G401.6 (cell line): ENCODE data around the gene ACSBG1.

Source experiments
- FAIRE-seq: peaks from 2 replicates; lab custom pipeline; 2012; peaks lifted over from hg19 to GRCh38; lab: Jason Lieb, UNC

The ACSBG1 gene

DNA sequence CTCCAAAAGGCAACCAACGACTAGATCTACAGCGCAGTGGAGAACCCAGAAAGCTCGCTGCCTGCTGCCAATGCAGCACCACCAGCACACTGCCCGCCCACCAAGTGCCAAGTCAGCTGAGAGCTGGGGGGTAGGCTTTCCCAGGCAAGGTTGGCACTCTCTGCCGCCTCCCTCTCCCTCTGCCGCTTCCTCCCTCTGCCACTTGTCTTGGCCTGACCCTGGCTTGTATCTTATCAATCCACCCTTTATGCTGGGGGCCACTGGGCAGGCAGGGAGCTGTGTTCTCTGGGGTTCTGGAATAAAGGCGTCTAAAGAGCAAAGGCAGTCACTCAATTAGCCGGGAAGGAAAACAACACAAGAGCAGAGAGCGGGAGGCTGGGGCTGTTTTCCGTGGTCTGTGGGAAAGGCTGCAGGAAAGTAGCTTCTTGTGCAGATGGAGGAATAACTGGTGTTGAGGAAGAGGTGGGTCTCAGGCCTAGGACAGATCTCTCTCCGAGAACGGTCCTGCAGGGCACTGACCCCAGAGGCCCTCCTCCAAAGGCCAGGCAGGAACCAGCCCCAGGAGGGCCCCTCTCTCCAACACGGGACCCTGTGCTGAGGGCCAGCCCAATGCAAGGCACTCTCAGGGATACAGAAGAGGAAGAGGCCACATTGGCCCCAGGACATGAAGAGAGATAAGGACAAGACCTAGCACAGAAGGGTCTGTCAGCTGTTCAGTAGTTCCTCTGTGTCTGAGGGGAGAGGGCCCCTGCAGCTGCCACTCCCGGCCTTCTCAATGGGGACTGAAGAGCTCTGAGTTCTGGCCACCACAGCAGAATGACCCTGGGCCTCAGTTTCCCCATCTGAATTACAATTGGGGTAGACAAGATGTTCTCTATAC, 30.8 kb downstream of the ACSBG1 start:
- no peak for FAIRE-seq

DNA sequence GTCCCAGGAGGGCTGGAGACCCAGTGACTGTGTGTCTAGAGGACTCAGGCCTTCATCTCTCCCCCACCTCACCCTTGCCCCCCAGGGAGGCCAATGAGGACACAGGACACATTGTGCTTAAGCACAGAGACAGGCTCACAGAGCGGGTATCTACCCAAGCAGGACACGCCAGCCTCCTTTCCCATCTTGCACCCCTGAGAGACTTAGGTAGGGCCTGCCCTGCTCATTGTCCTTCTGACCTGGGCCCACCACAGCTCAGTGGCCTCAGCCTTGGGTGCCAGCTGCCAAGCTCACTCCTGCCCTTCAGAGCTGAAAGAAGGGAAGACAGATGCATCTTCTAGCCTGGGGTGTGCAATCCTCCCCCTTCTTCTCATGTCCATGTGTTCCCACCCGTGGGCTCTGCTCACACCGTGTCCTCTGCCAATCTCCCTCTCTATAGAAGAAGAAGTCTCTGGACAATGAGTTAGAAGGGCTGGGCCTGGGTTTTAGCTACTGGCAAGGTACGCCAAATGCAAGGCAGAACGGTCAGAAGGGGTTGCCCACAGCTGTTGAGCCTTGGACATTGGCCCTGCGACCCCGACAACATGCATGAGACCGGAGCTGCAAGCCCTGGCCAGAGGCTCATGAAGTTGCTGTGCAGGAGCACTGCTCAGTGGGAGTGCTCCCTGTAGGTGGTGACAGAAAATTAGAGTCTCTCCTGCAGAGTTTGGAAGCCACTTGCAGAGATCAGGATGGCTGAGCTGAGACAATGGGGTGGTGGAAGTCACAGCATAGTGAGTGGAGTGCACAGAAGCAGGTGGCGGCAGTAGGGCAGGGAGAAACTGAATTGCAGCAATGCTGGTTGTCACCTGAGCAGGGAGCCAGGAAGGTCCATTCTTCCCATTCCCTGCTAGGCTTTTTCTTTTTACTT, 32.8 kb downstream of the ACSBG1 start:
- no peak for FAIRE-seq

DNA sequence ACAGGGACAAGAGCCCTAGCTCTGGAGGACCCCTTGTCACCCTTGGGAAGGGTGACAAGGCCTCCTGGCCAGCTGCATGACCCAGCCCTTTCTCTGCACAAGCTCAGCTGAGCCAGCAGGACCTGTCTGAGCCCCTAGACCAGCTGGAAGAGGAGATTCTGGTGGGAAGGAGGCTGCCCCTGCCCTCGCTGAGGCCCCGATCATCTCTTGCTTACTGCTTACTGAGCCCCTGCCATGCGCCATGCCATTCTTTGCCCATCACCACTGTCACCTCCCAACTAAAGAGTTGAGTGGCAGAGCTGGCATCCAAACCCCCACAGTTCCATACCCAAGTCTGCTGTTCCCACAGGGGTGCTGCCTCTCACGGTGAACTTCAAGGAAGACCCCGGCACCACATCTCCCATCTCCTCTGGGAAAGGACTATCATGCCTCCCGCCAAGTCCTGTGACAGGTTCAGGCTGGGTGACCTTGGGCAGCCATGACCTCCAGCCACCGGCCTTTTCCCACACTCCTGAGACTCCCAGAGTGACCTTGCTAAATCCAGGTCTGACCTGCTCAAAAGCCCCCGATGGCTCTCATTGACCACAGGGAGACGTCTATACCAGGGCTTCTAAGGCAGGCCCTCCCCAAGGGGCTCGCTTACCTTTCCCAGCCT, 34.0 kb downstream of the ACSBG1 start:
- no peak for FAIRE-seq

DNA sequence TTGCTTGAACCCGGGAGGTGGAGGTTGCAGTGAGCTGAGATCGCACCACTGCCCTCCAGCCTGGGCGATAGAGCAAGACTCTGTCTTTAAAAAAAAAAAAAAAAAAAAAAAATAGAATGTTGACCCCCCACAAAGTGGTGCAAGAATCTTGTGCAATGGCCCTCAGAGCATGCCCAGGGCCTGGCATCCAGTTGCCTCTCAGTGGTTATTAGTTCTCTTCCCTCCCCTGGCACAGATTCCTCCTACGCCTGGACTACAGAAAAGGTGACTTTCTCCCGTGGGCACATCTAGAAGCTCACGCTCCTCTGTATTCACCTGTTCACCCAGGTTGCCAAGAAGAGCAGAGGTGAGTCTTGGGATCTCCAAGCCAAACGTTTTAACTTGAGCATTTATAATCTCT, 36.7 kb downstream of the ACSBG1 start:
- FAIRE-seq, result no peak

DNA sequence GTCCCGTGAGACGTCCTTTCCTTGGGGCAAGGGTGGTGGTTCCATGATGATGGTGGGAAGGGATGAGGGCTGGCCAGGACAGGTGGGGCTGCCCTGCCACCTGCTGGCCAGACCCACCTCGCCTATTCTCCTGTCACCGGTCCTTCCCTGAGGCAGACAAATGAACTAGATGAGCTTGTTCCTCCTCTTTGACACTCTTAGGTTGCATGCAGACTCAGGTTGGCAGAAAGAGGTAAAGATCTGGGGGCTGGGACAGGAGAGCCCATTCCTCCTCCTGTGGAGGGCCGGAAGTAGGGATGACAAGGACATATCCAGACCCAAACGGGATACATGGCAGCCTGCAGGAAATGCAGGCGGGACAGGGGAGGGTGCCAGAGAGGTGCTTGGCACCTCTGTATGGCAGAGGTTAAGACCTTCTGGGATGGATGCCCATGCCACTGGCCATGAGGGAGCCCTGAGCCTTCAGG, 38.6 kb downstream of the ACSBG1 start:
- FAIRE-seq, result no peak

DNA sequence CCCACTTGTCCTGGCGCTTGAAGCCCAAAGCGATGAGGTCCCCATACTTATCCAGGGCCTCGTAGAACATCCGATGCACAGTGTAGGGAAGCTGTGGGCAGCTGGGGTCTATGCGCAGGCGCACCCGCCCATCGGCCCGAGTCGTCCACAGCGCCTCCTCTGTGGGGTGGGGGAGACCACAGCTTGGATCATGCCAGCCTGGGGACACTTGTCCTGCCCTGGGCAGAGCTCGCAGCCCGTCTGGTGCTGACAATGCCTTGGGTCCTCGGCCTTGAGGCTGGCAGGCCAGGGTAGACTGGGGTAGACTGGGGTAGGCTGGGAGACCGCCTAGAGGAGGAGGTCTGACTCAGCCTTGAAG, 39.8 kb downstream of the ACSBG1 start:
- FAIRE-seq, result no peak

DNA sequence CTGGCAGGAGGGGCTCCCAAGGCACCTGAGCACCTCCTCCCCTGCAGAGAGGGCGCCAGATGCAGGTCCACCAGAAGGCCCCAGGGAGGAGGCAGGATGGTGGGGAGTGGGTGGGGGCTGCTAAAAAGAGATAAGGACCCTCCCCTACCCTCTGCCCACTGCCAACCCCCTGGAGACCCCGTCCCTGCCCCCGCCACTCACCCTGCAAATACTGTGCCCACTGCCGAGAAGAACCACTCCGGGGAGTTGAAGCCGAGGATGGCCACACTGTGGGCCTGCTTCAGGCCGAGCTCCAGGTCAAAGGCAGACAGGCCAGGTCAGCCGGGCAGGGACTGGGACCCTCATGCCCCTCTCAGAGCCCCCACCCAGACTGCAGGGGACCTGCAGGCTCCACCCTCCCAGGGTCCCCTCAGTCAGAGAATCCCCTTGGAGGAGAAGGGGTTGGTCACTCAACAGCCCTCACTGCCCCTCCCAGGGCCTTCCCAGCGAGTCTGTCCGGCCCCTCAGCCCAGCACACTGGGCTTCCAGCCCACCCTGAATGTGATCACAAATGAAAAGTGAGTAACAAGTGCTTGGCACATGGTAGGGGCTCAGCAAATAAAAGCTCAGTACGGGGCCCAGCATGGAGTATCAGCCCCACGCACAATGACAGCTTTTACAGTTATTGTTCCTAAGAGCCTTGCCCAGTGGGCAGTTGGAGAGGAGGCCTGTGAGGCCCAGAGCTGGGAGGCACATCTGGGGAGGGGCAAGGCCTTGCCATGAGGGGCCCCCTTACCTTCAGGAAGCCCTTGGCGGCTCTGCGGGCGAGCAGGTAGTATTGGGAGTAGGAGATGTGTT, 40.4 kb downstream of the ACSBG1 start:
- FAIRE-seq, result no peak

DNA sequence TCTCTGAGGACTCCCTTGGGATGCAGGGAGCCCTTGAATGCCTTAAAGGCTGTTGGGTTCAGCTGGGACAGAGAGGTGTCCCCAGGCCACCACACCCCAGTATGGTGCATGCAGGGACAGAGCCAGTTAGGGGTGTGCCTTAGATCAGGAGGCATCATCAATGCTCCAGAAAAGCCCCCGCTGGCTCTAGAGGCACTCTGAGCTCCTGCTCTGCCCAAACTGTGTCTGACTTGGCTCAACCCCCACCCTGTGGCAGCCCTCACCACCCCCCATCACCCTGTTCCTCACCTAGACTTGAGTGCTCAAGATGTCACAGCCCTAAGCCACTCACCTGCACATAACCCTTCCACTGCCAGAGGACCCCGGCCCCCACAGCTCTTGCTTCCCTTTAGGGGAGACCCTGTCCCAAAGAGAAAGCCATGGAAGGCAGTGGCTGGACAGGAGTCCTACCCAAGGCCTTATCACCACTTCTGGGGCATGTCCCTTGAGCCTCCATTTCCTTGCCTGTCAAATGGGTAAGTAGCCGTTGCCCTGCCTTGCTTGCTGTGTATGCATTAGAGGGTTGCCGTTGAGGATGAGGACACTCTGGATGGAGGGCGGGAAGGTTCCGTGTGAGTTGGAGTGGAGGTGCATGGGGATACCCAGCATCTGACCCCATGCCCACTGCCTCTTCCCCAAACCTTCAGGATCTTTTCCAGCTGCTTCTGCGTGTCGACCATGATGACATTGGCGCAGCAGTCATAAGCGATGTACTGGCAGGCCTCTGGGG, 41.4 kb downstream of the ACSBG1 start:
- no peak for FAIRE-seq

DNA sequence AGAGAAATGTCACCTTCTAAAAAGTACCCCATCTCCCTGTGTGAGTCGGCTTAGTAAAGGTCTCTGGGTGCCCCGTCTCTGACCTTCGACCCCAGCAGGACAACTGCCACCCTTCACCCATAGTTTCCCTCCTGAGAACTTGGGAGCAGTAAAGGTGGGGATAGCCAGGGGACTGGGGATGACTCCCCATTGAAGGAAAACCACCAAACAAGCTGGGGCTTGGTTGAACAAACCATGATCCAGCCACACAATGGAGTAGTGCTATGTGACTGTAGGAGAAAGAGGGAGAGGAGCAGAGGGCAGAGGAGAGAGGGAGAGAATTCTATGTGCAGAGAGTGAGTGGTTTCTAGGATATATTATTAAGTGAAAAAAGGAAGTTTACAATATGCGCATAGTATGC, 51.5 kb downstream of the ACSBG1 start:
- no peak for FAIRE-seq

DNA sequence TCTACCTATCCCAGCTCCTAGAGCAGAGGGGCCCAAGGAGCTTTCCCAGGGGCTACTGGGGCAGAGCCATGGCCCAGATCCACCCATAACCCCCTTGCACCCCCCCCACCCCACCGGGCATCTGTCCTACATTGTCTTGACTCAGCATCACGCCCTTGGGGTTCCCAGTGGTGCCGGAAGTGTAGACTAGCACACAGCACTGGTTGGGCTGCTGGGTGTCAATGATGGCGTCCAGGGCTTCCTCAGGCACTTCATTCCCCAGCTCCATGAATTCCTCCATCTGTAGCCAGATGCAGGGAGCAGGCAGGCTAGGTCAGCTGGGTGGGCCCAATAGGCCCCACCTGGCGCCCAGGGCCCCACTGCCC, 52.0 kb downstream of the ACSBG1 start:
- no peak for FAIRE-seq

DNA sequence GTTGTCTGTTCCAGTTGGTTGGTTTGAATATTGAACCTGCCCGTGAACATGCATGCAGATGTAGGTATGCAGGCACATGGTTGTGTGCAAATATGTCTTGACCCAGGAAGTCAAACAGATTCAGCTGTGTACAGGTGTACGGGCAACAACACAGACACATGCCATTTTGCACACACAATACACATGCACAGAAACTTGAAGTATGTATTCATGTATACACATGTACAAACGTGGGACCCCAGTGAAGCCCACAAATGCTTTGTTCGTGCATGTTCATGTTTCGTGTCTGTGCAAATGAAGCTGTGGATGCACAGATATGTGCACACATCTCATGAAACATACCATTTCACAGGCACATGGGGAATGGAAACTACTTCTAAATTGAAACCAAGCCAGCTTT, 54.5 kb downstream of the ACSBG1 start:
- FAIRE-seq, result no peak

DNA sequence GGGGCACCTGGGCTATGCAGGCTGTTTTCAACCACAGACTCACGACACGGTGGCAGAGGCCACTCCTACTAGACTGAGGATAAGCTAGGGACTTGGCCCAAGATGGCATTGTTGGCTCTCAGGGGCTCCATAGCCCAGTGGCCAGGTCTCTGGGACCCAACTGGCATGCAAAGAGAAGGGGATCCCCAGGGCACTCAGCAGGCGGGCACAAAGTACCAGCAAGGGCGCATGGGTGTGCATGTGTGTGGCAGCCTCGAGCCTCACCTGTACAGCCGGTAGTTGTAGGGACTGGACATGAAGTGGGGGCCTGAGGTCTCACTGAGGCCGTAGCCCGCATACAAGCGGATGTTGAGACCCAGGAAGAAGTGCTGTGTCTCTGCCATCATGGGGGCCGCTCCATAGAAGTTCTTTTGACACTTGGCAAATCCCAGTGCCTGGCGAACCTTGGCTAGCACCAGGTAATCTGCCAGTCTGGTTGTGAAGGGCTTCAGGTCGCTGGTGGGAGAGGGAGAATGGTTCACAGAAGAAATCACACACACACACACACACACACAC, 55.0 kb downstream of the ACSBG1 start:
- FAIRE-seq, result no peak

DNA sequence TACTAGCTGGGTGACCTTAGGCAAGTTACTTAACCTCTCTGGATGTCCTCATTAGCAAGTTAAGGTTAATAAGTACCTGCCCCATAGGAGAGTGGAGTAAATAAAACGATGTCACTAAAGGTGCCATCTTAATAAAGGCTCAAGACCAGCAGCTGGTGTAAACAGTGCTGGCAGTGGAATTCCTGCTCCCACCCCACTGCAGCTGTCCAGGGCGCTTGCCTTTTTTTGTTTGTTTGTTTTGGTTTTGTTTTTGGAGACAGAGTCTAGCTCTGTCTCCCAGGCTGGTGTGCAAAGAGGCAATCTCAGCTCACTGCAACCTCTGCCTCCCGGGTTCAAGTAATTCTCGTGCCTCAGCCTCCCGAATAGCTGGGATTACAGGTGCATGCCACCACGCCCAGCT, 56.3 kb downstream of the ACSBG1 start:
- no peak for FAIRE-seq

DNA sequence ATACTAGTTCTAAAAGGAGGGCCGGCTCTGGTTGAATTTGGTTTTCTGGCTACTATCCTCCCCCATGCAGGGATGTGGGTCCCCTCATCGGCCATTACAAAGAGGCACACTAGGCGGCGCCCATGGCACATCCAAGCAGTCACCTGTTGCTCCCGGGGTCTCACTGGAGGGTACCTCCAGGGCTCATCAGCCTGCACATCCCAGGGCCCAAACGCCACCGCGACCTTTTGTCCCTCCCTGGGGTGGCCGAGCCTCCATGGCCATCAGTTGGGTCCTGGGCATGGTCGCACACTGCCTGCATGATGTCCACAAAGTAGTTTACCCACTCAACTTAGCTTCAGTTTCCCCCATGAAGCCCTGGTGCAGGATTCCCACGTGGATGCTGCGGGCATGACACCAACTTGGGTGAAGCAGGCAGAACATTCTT, 56.9 kb downstream of the ACSBG1 start:
- no peak for FAIRE-seq

DNA sequence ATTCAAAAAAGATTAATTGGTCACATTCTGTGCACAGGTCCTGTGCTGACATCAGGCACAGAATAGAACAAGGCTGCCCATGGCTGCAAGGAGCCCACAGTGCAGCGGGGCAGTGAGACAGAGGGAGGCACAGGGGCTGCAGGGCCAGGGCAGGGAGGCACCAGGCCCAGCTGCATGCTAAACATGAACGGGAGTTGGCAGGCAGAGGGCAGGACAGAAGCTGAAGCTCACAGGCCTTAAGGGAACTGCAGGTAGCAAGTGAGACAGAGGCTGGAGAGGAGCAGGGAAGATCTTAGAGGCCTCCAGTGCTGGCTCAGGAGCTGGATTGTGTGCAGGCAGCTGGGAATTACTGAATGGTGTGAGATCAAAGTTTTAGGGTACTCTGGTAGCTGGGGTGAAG, 59.0 kb downstream of the ACSBG1 start:
- FAIRE-seq, result no peak

DNA sequence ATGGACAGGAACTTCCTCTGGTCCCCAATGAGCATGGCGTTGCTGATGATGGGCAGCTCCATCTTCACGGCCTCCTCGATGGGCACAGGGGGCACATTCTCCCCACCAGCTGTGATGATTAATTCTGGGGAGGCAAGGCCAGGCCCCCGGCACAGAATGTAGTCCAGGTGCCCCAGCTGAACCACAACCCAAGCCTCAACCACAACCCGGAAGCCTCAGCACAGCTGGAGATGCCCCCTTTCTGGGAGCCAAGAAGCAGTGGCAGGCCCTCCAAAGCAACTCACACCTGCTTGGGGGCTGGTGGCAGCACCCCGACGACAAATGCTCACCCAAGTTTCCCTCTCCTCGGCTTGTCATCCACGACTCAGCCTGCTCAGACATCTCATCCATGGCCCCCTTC, 60.0 kb downstream of the ACSBG1 start:
- no peak for FAIRE-seq

DNA sequence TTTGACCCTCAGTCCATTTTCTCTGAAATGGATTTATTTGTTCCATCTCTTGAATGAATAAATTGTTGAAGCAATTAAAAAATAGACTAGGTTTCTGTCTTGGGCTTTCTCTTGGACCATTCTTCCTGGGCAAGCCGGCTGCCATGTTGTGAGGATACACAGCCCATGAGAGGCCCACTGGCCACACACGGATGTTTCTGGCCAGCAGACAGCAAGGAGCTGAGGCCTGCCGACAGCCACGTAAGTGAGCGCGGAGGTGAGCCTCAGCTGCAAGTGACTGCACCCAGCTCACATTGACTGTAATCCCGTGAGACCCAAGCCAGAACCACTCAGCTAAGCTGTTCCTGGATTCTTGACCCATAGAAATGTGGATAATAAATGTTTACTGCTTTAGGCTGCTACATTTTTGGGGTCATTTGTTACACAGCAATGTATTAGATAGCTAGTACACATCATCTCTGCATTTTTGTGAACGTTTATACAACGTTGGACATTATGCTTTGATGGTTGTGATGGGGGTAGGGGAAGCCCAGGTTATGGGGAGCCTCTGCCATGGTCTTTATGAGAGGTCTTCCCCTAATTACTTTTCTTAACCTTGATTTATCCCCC, 62.4 kb downstream of the ACSBG1 start:
- FAIRE-seq, result no peak

DNA sequence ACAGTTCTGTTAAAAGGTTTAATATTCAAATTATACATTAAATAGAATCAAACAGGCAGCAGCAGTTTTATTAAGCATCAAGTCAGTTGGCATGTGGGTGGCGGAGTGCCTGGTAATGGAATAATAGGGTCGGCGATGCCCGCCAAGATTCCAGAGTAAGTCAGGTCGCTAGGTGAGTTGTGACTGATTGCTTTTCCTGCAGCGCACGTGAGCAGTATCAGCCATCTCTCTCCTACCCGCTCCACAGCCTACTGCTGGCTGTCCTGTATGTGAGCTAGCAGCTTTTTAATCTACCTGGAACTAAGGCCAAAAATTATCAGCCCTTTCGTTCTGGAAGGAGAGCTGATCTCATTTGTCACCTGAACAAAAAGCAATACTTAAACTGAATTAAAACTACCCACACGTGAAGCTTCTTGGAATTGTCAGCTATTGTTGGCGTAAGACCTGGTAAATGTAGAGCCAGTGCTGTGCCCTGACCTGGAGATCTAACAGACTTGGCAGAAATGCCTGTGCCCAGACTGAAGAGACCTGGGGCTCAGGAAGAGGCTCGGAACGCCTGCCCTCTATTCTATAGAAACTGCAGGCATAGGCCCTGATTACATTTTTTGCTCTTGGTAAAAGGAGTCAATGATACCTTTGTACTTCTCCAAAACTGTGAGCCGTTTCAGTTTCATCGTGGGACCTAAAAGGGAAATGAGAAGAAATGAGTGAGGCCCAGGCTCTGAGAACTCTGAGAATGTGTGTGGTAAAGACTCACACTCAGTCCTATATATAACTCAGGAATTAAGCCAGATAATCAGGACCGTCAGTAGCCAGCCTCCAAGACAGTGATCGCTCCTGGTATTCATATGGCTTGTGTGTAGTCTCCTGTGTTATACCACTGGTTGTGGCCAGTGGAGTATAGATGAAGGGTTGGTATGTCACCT, 63.3 kb downstream of the ACSBG1 start:
- no peak for FAIRE-seq

DNA sequence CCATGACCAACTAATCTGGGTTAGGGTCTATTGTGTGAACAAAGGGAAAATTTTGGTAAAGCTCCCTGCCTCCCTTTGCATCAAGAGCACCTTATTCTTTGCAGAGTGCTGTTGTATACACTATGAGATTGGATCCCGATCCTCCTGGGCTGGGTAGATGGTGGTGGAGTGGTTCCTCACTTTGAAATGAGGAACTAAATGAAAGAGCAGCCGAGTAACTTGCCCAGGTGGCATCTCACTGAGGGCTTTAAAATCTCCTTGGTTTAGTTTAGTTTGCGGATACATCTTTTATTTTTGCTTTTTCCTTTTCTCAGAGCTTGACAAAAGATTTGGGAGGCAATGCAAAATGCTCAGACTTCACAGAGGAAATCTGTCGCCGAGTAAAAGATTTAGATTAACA, 65.8 kb downstream of the ACSBG1 start:
- FAIRE-seq, result no peak
